HG03565 (cell line): ENCODE data around the gene OXCT1.
"Not testable (repeated sequence)": the region's sequence is repeated elsewhere in the genome, so short reads cannot be mapped to it uniquely, and the experiment has no call there.

Source experiments
- ATAC-seq: cut with Tn5 transposase; IDR thresholded peaks from one replicate; pipeline ENCODE4 v1.9.1; 2021; ENCODE audit warnings: mild to moderate bottlenecking, moderate library complexity; ENCODE audit not compliant: unreplicated experiment

Gene OXCT1

GRCh38 chr5:41778410-41778809 lies 91.8 kb downstream of the OXCT1 start:
- no peak for ATAC-seq

- ATAC-seq: no peak
Measured at GRCh38 chr5:41776435-41776834, 93.8 kb downstream of the OXCT1 start.

- no peak for ATAC-seq
Measured at GRCh38 chr5:41773799-41774198, 96.4 kb downstream of the OXCT1 start.

GRCh38 chr5:41772785-41773442 lies 97.3 kb downstream of the OXCT1 start:
- peak; percentile 28 for ATAC-seq

GRCh38 chr5:41772056-41772455 lies 98.2 kb downstream of the OXCT1 start:
- no peak for ATAC-seq

GRCh38 chr5:41770799-41771198 lies 99.4 kb downstream of the OXCT1 start:
- ATAC-seq: peak; percentile 89

- ATAC-seq: no peak
Measured at GRCh38 chr5:41768692-41769091, 101.5 kb downstream of the OXCT1 start.

GRCh38 chr5:41764650-41765049 lies 105.6 kb downstream of the OXCT1 start:
- no peak for ATAC-seq

GRCh38 chr5:41763574-41763973 lies 106.7 kb downstream of the OXCT1 start:
- ATAC-seq: no peak

- no peak for ATAC-seq
Measured at GRCh38 chr5:41763081-41763480, 107.1 kb downstream of the OXCT1 start.

- ATAC-seq: no peak
Measured at GRCh38 chr5:41762426-41762825, 107.8 kb downstream of the OXCT1 start.

- ATAC-seq: no peak
Measured at GRCh38 chr5:41761663-41762062, 108.6 kb downstream of the OXCT1 start.

GRCh38 chr5:41755705-41756104 lies 114.5 kb downstream of the OXCT1 start:
- no peak for ATAC-seq

GRCh38 chr5:41754857-41755256 lies 115.4 kb downstream of the OXCT1 start:
- ATAC-seq: peak; percentile 60

GRCh38 chr5:41751867-41752266 lies 118.4 kb downstream of the OXCT1 start:
- ATAC-seq: no peak

- peak; percentile 100 for ATAC-seq
Measured at GRCh38 chr5:41748631-41749030, 121.6 kb downstream of the OXCT1 start.

GRCh38 chr5:41747708-41748107 lies 122.5 kb downstream of the OXCT1 start:
- ATAC-seq: no peak

- ATAC-seq: no peak
Measured at GRCh38 chr5:41747301-41747700, 122.9 kb downstream of the OXCT1 start.

GRCh38 chr5:41742608-41743007 lies 127.6 kb downstream of the OXCT1 start:
- ATAC-seq: not testable (repeated sequence)

GRCh38 chr5:41738710-41739354 lies 131.4 kb downstream of the OXCT1 start:
- ATAC-seq: no peak

- no peak for ATAC-seq
Measured at GRCh38 chr5:41736641-41737040, 133.6 kb downstream of the OXCT1 start.

GRCh38 chr5:41735213-41735612 lies 135.0 kb downstream of the OXCT1 start:
- ATAC-seq: peak; percentile 71

GRCh38 chr5:41729381-41729780 lies 140.8 kb downstream of the OXCT1 start:
- not testable (repeated sequence) for ATAC-seq
